Small intestine (tissue), 7 donors: ENCODE data around the gene OR2Y1. TPM values are rescaled to one million over a fixed set of nuclear protein-coding genes. Genes with fewer than 3 reads are reported as not detected.
"Not testable (repeated sequence)": the region's sequence is repeated elsewhere in the genome, so short reads cannot be mapped to it uniquely, and the experiment has no call there.

Experiments used
- DNase-seq, 2 donors: peaks; one replicate each; pipeline versions ENCODE4 v3.0.0 to v3.0.0-alpha.2; 2013
- FAIRE-seq: peaks from 2 replicates; lab custom pipeline; 2012; peaks lifted over from hg19 to GRCh38; lab: Jason Lieb, UNC
- H3K27ac ChIP-seq, 3 donors: one replicate each; pipeline ENCODE4 v1.5.1; 2013; ENCODE audit warnings: low read length in 2 of 3, mild to moderate bottlenecking in 2 of 3, control low read depth in 1 of 3, inconsistent platforms in 1 of 3, low read depth in 1 of 3, moderate library complexity in 1 of 3
- H3K27me3 ChIP-seq, 3 donors: one replicate each; pipeline ENCODE4 v1.6.1; 2013; ENCODE audit warnings: low read length in 3 of 3, inconsistent platforms in 1 of 3; ENCODE audit not compliant: control insufficient read depth in 3 of 3, insufficient read depth in 3 of 3
- H3K36me3 ChIP-seq, 3 donors: one replicate each; pipeline ENCODE4 v1.6.1; 2013; ENCODE audit warnings: low read length in 3 of 3, inconsistent platforms in 1 of 3, low read depth in 1 of 3, mild to moderate bottlenecking in 1 of 3, moderate library complexity in 1 of 3; ENCODE audit not compliant: control insufficient read depth in 3 of 3, insufficient read depth in 2 of 3
- H3K4me1 ChIP-seq, 3 donors: one replicate each; pipeline ENCODE4 v1.6.1; 2013; ENCODE audit warnings: low read length in 2 of 3, inconsistent platforms in 1 of 3, low read depth in 1 of 3, mild to moderate bottlenecking in 1 of 3, moderate library complexity in 1 of 3; ENCODE audit not compliant: control insufficient read depth in 3 of 3, insufficient read depth in 2 of 3
- H3K4me3 ChIP-seq, 3 donors: one replicate each; pipeline ENCODE4 v1.5.1; 2013; ENCODE audit warnings: low read length in 3 of 3, control low read depth in 1 of 3, inconsistent platforms in 1 of 3, low read depth in 1 of 3, mild to moderate bottlenecking in 1 of 3, moderate library complexity in 1 of 3
- H3K9me3 ChIP-seq, 2 donors: one replicate each; pipeline ENCODE4 v1.6.1; 2013; ENCODE audit warnings: low read depth in 1 of 2, low read length in 1 of 2; ENCODE audit not compliant: control insufficient read depth in 2 of 2, insufficient read depth in 1 of 2
- WGBS, 3 donors: extraction: QIAGEN DNeasy Blood & Tissue Kit; methylation state at CpG; one replicate each; pipeline ENCODE4 v1.1.7; 2013; 5-methylcytosine and 5-hydroxymethylcytosine counted together
- polyA plus RNA-seq, 4 donors: library from polyadenylated mRNA; stranded (reverse) in 3 of 4; unstranded in 1 of 4; fragments of 200-250 nt in 3 of 4; fragments of 120-200 nt in 1 of 4; gene quantifications; one replicate each; pipeline versions ENCODE4 v1.2.1 to v1.2.3, GENCODE V29; 2013
- donor health status: healthy with polysubstance abuse.
- donor health status: control.
- donor health status: control.
- donor health status: Bipolar disorder and iron deficiency.
- donor health status: healthy.

Gene OR2Y1
- polyA plus RNA-seq, 4 donors, result not detected

- H3K4me3 ChIP-seq, result no peak overlapping the region
- H3K9me3 ChIP-seq, result no peaks in the 10 kb centered on the region
- FAIRE-seq (no peak), DNase-seq (peak in 1 of 2 donors; percentile 3)
- H3K4me1 ChIP-seq, result no peaks in the 10 kb centered on the region
- H3K27me3 ChIP-seq, result no peaks in the 10 kb centered on the region
- no peak overlapping the region for H3K27ac ChIP-seq
- 69 to 81% (median 74%) methylated on average over 9 of the region's 9 CpGs for whole genome bisulfite sequencing, 3 donors
- H3K36me3 ChIP-seq, result no peaks in the 10 kb centered on the region
These were observed 19.4 kb downstream of the OR2Y1 start for GRCh38 chr5:180720486-180720885.

GRCh38 chr5:180719781-180720180, 20.1 kb downstream of the OR2Y1 start:
- Histone ChIP-seq H3K9me3 (no peaks in the 10 kb centered on the region), H3K4me1 (no peaks in the 10 kb centered on the region), H3K36me3 (no peaks in the 10 kb centered on the region), H3K27me3 (no peaks in the 10 kb centered on the region), H3K27ac (no peak overlapping the region), H3K4me3 (no peak overlapping the region)
- WGBS, 3 donors, result 63 to 73% (median 72%) methylated on average over 2 of the region's 2 CpGs
- no peak for DNase-seq
- peak; percentile 94 for FAIRE-seq

GRCh38 chr5:180718810-180719453, 20.9 kb downstream of the OR2Y1 start:
- no peak overlapping the region for H3K27ac ChIP-seq
- H3K36me3 ChIP-seq, result no peaks in the 10 kb centered on the region
- FAIRE-seq (peak; percentile 74), DNase-seq (peak; percentile 30 to 32)
- H3K4me1 ChIP-seq, result no peaks in the 10 kb centered on the region
- WGBS, 3 donors, result 39 to 44% (median 42%) methylated on average over 6 of the region's 6 CpGs
- no peaks in the 10 kb centered on the region for H3K9me3 ChIP-seq
- no peaks in the 10 kb centered on the region for H3K27me3 ChIP-seq
- H3K4me3 ChIP-seq, result no peak overlapping the region

GRCh38 chr5:180717989-180718388, 21.9 kb downstream of the OR2Y1 start:
- H3K36me3 ChIP-seq, result no peaks in the 10 kb centered on the region
- H3K27ac ChIP-seq, result no peak overlapping the region
- H3K4me3 ChIP-seq, result no peak overlapping the region
- no peaks in the 10 kb centered on the region for H3K9me3 ChIP-seq
- H3K4me1 ChIP-seq, result no peaks in the 10 kb centered on the region
- FAIRE-seq, result no peak
- 45 to 72% (median 67%) methylated on average over 1 of the region's 1 CpG for WGBS, 3 donors
- DNase-seq, result no peak
- peaks cover 0 to 2% (median 0%) of the 10 kb centered on the region in 3 donors for H3K27me3 ChIP-seq

DNA sequence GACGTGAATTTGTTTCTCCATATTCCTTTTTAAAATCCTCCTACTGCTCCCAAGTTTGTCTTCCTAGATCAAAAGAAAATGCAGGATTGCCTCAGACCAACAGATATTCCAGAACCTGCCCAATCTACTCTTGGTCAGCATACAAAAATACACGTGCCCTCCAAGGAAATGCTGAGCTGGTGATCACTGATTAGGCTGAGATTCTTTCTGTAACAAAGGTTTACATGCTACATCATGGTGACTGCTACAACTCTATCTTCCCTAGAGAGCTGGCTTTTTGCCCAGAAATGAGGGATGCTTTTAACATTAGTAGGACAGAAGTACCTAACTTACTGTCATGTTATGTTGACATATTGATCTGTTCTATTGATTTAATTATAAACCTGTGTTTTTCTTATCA, 35.5 kb downstream of the OR2Y1 start:
- Histone ChIP-seq H3K27ac (no peak overlapping the region), H3K27me3 (no peaks in the 10 kb centered on the region), H3K4me1 (no peaks in the 10 kb centered on the region), H3K9me3 (no peaks in the 10 kb centered on the region), H3K36me3 (no peaks in the 10 kb centered on the region), H3K4me3 (no peak overlapping the region)
- no peak for FAIRE-seq
- 31 to 42% (median 38%) methylated on average over 2 of the region's 2 CpGs for WGBS, 3 donors
- no peak for DNase-seq

DNA sequence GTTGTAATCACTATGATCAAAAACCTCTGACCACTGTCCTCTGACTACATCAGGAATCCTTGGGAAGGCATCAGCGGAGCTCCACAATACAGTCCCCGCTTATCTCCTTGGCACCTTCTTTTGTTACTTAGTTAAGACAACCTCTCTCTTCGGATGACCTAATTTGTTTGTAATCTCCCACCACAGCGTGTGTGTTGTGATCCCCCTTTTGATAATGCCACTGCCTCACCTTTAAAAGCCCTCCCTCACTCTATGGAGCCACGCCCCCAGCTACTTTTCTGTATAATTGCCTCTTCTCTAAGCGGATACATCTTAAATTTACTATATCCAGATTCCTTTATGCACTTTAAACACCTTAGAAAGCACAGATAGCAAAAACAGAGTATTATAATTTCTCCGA, 35.9 kb downstream of the OR2Y1 start:
- 49 to 67% (median 59%) methylated on average over 7 of the region's 7 CpGs for WGBS, 3 donors
- no peak overlapping the region for H3K4me3 ChIP-seq
- H3K27me3 ChIP-seq, result no peaks in the 10 kb centered on the region
- no peak for DNase-seq
- no peaks in the 10 kb centered on the region for H3K4me1 ChIP-seq
- no peaks in the 10 kb centered on the region for H3K9me3 ChIP-seq
- no peaks in the 10 kb centered on the region for H3K36me3 ChIP-seq
- H3K27ac ChIP-seq, result no peak overlapping the region
- no peak for FAIRE-seq

DNA sequence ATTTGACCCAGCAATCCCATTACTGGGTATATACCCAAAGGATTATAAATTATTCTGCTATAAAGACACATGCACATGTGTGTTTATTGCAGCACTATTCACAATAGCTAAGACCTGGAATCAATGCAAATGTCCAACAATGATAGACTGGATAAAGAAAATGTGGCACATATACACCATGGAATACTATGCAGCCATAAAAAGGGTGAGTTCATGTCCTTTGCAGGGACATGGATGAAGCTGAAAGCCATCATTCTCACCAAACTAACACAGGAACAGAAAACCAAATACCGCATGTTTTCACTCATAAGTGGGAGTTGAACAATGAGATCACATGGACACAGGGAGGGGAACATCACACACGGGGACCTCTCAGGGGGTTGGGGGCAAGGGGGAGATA, 36.5 kb downstream of the OR2Y1 start:
- H3K9me3 ChIP-seq, H3K27me3 ChIP-seq, H3K36me3 ChIP-seq, H3K4me1 ChIP-seq, DNase-seq, H3K4me3 ChIP-seq, H3K27ac ChIP-seq, FAIRE-seq: not testable (repeated sequence)
- 80 to 88% (median 87%) methylated on average over 2 of the region's 2 CpGs for WGBS, 3 donors

GRCh38 chr5:180700440-180700839, 39.4 kb downstream of the OR2Y1 start:
- H3K36me3 ChIP-seq, H3K9me3 ChIP-seq, H3K4me1 ChIP-seq, H3K4me3 ChIP-seq, DNase-seq, H3K27me3 ChIP-seq, H3K27ac ChIP-seq, FAIRE-seq: not testable (repeated sequence)
- 89 to 93% (median 92%) methylated on average over 4 of the region's 4 CpGs for WGBS, 3 donors

DNA sequence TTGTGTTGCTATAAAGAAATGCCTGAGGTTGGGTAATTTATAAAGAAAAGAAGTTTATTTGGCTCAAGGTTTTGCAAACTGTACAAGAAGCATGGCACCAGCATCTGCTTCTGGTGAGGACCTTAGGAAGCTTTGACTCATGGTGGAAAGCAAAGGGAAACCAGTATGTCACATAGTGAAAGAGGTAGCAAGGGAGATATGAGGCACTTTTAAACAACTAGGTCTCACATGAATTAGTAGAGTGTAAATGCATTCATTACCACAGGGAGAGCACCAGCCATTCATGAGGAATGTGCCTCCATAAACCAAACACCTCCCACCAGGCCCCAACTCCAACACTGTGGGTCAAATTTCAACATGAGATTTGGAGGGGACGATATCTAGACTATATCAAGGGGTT, 40.8 kb downstream of the OR2Y1 start:
- Histone ChIP-seq H3K4me3 (no peak overlapping the region), H3K27ac (no peak overlapping the region), H3K9me3 (no peaks in the 10 kb centered on the region), H3K27me3 (no peaks in the 10 kb centered on the region), H3K36me3 (no peaks in the 10 kb centered on the region), H3K4me1 (no peaks in the 10 kb centered on the region)
- FAIRE-seq, result no peak
- WGBS, 3 donors, result 72 to 87% (median 82%) methylated on average over 1 of the region's 1 CpG
- DNase-seq, result no peak
